NCI-H2029 treated with DMSO at 0.1 percent for 48 hours (cell line): ENCODE results near the gene SDHB.
"Not testable (repeated sequence)": the region's sequence is repeated elsewhere in the genome, so short reads cannot be mapped to it uniquely, and the experiment has no call there.

Experiments used
- DNase-seq: peaks from one replicate; lab custom pipeline; 2025; lab: John Stamatoyannopoulos, UW

Gene SDHB

DNA sequence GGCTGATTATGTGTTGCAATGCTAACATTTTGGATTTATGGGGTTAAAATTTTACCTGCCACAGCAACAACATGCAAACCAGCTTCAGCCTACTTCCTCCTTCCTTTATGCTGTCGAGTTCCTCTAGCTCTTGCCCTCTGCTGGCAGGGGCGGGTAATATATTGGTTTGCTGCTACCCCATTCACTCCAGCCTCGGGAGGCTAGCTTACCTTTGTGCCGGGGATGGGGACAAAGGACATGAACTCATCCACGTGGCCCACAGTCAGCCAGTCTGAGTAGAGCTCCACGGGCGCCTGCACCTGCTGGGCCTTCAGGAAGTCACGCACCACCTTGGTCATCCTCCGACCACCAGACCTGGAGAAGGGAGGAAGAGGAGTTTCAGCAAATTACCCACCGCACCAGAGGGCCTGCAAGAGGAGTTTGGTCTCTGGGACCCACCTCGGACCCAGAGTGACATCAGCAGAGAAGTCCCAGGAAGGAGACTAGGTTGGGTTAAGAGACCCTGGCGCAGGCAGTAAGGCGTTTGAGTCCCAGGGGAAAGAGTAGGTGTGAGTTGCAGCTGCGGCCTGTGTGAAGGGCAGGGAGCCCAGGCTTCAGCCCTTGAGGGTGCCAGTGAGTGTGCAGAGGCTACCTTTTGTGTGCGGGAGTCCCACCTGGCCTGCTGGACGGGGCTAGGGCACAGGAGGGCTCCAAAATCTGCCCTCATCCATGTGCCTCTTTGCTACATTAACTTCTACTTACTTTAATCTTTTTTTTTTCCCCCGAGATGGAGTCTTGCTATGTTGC is 21.8 kb upstream of the SDHB start:
- no peak for DNase-seq

DNA sequence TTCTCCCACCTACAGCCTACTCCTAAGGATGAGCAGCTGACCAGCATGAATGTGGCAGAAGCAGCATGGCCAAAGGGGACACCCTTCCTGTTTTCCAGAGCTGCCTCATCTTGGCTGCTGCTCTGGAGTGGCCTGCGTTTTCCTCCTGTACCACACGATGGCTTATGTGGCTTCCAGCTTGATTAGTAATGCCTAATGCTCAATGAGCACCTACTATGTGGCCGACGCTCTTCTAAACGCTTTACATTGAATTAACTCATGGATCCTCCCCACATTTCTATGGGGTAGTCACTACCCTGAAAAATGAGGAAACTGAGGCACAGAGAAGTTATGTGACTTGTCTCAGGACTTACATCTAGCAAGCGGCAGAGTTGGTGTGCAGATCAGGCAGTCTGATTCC is 18.0 kb upstream of the SDHB start:
- DNase-seq = no peak

DNA sequence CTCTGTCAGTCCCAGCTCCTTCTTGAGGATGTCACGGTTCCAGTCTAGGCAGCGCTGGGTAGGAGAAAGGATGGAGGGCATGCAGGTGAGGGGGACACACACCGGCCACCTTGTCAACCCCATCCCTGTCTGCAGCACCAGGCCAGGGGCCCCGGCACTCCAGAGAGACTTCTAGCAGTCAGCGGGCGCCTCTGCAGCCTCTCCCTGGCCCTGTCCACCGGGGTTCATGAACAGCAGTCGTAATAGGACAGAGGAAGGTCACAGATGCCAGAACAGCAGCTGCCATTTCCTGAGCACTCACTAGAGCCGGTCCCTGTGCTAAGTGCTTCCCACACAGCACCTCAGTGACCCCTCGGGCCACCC is 16.3 kb upstream of the SDHB start:
- DNase-seq = no peak

DNA sequence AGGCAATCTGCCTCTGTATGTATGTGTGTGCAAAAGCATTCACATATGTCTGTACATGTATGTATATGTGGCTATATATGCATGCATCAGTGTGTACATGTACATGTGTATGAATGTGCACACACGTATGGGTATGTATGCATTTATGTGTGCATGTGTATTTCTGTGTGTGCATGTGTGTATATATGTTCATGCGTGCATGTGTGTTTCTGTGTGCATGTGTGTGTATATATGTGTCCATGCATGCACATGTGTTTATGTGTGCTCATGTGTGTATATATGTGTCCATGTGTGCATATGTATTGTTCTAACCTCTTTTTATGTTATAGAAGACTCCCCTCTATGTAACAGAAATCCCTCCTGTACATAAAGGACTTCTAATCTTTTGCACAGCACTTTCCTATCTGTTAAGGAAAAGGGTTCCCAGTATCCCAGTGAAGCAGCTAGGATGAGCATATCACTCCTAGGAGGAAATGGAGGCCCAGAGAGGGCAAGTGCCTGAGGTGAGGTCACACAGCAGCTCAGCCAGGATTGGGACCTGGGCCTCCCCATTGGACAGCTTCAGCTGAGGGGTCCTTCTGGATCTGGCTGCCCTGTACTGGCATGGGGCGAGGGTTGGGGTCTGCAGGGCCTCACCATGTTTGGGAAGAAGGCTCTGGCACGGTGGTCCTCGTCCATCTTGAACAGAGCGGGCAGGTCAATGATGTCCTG is 15.8 kb upstream of the SDHB start:
- no peak for DNase-seq

DNA sequence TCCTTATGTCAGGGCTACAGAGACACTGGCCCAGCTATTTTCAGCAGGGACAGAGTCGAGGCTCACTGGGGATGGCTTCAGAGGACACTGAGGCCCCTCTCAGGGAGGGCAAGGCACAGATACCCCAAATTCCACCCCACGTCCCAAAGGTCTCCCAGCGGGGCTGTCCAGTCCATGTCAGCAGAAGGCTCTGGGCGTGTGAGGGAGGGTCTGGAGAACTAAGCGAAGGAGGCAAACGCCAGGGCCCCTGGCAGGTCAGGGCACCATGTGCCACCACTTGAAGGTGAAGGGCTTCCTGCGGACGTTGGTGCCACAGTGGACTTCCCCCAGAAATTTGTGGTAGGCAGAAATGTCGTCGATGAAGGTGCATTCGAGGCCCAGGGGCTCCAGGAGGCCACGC is 15.0 kb upstream of the SDHB start:
- DNase-seq = no peak

DNA sequence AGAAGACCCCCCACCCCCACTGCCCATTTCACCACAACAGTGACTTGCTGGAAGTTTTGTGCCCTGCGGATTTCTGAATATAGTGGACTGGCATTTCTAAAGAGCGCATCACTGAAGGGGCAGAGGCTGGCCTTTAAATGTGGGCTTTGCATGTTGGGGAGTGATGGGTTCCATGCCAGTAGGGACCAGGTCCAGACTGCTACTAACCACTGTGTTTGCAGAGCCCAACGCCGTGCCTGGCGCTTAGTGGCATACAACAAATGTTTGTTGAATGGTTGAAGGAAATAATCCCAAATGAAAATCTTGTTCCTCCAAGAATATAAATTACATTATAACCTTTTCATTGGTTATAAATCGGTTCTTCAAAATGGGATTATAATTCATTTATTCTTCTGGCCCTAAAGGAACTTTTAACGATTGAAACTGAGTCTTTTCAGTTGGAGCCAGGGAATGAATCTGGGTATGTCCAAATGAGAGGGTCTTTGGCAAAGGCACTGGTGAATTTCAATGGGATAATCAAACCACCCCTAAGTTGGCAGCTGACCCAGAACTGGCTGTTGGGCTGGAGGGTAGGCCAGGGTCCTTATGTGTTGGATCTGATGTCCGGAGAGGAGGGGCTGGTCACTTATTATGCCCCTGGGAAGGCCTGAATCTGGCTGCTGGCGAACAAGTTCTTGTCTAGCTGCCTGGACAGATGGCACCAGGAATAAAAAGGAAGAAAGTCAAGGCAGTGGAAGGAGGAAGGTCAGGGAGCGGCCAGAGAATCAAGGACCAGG is 13.8 kb upstream of the SDHB start:
- DNase-seq = no peak

DNA sequence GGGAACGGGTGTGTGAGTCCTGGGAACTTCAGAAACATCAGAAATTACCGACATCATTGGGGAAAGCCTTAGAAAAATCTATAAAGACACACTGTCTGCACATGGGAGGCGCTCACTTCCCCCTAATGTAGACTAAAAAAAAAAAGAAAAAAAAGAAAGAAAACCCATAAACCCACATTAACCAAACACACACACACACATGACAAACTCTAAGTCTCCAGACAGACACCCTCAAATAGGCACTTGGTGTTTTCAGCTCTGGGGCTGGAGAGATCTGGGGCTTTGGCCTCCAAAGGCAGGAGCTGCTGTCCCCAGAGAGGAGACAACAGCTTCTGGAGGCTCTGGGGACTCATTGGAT is 13.2 kb upstream of the SDHB start:
- no peak for DNase-seq

DNA sequence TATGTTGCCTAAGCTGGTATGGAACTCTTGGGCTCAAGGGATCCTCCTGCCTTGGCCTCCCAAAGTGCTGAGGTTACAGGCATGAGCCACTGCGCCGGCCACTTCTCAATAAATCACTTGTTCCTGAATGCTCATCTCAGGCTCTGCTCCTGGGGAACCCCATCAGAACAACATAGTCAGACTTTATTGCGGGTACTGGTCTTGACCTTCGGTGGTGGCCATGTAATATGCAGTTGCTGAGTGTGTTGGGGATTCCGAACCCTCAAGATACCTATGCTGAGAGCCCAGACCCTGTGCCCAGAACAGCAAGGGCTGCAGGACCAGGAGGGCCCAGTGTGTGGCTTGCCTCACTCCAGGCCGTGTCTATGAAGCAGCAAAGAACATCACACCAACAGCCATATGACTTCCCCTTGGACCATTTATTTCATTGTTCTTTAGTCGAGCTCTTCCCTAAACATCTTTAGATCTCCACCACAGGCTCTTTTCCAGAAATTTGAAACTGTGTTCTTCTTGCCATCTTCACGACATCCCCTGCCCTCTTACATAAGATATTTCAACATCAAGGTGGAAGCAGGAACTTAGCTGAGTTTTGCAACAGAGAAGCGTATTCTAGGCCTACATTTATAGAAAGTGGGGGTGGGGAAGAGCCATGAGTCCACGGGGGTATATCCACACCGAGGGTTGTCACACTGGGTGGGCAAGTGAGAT is 12.7 kb upstream of the SDHB start:
- no peak for DNase-seq

DNA sequence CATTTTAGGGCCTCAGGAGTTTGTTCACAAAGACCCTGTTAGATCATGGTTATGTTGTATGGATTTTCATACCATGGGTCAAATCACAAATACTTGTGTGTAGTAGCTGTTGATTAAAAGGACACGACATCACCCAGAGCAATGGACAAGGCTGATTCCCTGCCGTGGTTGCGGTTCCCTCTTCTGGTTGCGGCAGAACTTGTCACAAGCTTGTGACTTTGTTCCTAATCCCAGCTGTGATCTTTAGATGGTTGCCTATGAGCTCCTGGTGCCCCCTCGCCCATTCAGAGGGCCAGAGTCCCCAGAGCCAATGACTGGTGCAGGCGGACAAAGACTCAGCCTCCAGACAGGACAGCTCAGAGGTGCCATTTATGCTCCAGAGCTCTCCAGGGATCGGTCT is 11.8 kb upstream of the SDHB start:
- no peak for DNase-seq

DNA sequence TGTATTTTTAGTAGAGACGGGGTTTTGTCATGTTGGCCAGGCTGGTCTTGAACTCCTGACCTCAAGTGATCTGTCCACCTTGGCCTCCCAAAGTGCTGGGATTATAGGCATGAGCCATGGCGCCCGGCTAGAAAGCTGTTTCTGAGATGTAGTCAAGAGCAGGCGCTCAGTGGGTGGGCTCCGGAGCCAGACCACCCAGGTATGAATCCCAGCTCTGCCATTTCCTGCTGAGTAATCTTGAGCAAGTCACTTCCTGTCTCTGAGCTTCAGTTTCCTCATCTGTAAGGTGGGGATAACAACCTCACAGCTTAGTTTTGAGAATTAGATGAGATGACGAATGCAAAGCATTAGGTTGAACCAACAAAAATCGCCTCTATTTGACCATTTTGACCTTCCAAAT is 8.9 kb upstream of the SDHB start:
- not testable (repeated sequence) for DNase-seq

DNA sequence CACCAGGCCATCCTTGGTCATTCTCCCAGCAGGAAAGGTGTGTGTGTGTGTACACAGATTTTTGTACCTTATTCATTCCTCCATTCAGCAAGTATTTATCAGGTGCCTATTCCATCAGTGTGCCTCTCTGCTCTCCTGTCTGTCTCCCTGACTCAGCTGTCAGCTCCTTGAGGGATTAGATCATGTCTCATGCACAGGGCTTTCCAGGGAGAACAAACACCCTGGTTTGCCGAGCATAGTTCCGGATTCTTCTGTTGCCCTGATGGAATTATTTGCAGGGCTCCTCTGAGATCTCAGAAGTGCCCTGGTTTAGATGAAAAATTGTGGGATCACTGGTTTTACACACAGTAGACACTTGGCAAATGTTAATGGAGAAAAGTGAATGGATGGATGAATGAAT is 8.1 kb upstream of the SDHB start:
- no peak for DNase-seq

DNA sequence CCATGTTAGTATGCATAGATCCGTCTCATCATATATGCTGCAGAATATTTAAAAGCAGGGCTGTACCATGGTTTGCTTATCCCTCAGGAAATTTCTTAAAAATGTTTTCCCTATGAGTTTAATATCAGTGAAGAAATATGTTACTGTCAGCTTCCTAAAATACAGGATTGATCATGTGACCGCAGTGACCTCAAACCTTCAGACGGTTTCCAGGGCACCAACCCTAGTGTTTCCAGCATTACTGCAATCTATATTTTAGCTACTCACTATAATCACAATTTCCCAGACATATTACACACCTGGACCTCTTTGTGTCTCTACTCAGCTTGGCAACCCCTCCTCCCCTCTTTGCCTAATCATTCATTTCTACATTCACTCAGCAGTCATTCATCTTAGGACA is 7.7 kb upstream of the SDHB start:
- no peak for DNase-seq

DNA sequence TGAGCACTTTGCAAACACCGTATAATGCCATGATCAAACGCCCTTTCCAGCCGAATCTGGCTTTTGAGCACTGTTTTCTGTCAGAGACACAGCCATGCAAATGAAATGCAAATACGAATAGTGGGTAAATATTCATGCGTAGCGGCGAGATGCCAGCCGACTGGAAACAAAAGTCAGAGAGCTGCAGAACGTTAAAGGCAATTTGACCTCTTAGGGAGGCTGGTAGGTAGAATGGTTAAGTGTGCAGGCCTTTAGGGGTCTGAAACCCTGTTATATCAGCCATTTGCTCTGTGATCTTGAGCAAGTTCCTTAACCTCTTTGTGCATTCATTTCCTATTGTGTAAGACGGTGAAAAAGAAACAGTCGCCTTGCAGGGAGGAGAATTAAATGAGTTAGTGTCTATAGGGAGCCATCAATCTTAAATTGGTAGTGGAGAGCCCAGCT is 6.5 kb upstream of the SDHB start:
- DNase-seq = no peak

DNA sequence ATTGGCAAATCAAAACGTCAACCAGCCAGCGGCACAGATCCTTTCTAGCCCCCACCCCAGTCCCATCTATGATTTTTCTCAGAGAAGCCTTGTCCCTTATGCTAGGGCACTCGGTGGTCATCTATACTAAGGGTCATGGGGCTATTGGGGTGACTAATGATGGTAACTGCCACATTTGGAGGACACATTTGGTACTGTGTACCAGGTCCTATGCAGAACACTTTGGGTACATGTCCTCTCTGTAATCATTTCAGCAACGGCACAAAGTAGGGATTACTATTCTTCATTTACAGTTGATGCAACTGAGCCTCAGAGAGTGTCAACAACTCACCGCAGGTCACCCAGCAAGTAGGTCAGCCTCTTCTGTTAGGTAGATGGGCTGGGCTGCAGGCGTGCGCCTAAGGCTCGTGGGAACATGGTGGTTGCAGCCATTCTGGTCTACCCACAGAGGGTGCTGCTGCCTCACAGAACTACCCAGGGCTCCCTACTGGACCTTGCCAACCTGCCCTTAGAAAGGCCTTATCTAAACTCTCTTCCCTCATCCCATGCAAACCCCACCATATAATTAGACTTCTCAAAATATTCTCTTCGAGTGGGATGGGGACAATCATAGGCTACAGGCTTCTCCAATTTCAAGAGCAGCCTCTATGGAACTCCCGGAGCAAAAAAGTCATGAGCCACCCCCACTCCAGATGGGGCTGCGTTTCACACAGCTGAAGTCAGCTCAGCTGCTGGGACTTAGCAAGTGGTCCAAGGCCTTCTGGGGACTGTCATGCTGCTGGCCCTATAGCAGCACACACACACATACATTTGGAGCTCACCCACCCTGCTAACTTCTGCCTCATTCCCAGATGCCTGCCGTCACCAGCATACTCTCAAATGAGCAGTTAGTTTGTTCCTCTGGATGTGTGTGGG is 5.8 kb upstream of the SDHB start:
- DNase-seq = peak; percentile 37

DNA sequence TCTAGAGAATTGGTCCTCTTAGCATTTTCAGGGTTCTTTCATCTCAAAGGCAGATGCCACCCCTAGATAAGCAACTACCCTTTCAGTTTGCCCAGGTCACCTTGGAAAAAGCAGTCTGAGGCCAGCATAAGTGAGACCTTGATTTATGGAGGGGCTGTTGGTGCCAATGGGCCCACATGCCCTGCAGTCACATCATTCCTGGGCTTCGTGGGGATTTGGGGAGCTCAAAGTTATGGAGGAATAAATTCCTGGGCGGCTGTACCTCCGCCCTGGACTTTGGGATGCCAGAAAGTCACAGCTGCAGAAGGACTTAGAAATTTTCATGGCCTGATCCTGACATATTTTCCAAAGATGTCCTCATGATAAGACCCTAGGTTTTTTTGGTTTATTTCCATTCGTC is 2.7 kb upstream of the SDHB start:
- DNase-seq = no peak

DNA sequence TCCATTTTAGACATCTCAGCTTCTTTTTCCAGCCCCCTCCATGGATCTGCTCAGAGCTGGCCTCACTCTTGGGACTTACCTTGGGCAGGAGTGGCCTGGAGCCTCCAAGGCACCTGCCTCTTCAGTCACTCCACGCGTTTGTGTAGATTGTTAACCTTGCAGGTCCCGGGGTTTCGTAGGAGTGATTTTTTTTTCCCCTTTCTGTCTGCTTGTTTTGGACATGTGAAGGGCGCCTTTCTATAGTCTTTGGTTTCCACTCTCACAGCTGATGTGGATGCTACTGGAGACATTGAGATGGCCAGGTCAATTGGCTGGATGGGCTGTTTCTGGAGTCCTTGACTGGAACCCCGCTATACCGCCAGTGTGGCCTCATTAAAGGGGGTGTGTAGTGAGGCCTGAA is 2.0 kb upstream of the SDHB start:
- DNase-seq = no peak

DNA sequence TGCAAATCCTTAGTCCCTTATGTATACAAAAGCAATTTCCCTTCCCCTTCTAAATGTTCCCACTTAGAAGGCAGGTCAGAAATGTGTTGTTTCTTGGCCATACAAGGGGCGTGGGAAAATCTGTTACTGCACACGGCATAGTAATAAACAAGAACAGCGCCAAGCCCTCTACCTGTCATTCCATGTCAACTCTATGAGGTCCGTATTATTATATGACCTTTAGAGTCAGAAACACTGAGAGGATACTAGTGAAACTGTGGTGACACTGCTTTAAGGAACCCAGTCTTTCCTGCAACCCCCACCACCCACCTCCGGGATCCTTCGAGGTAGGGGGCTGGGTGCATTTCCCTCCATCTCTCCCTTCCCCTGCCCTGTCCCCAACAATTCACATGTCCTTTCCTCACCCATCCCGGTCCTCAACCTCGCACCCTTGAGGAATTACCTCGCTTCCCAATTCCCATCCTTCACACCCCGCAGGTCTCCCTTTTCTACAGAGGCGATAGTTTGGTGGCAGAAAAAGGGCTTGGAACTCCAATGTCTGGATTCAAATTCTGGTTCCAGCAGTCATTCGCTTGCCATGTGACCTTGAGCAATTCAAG is 647 bp downstream of the SDHB start:
- no peak for DNase-seq

DNA sequence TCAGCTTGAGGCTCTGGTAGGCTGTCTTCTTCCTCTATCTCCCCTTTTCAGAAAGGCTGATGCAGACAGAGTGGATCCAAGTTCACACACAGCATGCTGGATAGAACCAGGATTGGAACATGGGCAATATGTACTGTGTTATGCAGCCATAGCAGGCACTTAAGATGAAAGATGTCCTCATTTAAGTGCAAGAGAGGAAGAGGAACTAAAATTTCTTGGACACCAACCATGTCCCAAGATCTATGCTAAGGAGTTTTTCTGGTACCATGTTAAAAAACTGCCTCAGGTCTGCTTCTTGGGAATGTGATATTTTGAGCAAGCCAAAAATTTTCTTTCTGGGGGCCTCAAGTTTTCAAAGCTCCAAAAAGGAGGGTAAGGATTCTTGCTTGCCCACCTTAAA is 1.2 kb downstream of the SDHB start:
- DNase-seq = no peak

DNA sequence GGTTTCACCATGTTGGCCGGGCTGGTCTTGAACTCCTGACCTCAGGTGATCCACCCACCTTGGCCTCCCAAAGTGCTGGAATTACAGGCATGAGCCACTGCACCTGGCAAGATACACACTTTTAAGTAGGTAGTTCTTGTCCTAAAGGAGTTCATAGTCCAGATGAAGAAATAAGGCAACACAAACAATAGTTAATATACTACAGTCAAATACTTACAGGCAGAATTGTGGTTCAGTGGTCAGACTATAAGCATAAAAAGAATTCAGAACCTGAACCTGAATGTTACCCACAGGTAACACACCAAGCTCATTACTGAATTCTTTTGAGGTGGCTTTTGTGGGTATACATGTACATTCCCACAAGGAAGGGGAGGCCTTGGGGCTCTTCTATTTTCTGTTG is 1.8 kb downstream of the SDHB start:
- no peak for DNase-seq

DNA sequence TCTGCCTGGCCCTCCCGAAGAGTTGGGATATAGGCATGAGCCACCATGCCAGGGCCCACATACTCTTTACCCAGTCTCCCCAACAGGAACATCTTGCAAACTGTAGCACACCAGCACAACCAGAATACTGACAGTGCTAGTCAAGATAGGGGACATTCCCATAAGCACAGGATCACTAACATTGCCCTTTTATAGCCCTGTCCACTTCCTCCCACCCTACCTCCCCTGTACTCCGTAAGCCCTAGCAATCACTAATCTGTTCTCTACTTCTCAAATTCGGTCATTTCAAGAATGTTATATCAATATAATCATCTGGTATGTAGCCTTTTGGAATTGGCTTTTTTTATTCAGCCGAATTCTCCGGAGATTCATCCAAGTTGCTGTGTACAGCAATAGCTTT is 5.9 kb downstream of the SDHB start:
- DNase-seq = no peak

DNA sequence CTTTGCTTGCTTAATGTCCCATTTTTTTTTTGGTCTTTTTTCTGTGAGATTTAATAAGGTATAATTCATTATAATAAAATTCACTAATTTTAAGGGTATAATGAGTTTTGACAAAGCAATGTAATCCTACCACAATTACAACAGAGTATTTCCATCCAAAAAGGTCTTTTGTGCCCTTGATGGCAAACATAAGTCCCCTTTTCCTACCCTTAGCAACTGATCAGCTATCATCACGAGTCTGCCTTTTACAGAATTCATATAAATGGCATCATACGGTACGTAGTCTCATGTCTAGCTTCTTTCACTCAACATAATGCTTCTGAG is 7.5 kb downstream of the SDHB start:
- no peak for DNase-seq
